RCC 7860 (cell line): ENCODE data around the gene SRSF9.

Source experiments
- DNase-seq: peaks from one replicate; pipeline ENCODE4 v3.0.0-alpha.2; 2015; ENCODE audit warnings: low spot score
- FAIRE-seq: peaks from 2 replicates; lab custom pipeline; 2012; peaks lifted over from hg19 to GRCh38; lab: Jason Lieb, UNC

SRSF9 gene

GRCh38 chr12:120483621-120484020 lies 14.1 kb upstream of the SRSF9 start:
- DNase-seq, result no peak
- no peak for FAIRE-seq

DNA sequence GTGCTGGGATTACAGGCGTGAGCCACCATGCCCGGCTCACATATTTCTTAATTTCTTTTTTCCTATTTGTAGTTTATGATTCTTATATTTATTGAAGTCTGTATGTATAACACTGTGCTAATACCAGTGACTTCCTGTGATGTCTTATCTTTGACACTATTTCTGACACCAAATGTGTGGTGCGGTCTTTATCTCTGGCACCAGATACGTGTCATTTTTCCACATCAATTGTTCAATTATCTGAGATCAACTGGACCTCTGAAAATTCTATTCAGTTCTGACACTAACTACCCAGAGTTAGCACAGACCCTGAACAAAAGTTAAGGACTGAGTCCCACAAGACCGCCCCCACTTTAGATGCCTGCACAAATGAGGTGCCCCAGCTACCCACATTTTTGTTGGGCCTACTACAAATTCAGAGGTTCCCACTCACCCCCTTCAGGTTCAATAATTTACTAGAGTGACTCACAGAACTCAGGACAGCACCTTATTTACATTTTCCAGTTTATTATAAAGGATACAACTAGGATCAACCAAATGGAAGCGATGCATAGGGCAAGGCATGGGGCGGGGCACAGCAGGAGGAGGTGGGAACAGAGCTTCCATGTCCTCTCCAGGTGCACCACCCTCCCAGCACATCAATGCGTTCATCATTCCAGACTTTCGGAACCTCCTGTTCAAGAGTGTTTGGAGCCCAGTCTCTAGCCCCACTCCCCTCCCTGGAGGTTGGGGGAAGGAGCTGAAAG lies 11.6 kb upstream of the SRSF9 start:
- FAIRE-seq (no peak), DNase-seq (no peak)

GRCh38 chr12:120480211-120480610 lies 10.7 kb upstream of the SRSF9 start:
- no peak for DNase-seq

DNA sequence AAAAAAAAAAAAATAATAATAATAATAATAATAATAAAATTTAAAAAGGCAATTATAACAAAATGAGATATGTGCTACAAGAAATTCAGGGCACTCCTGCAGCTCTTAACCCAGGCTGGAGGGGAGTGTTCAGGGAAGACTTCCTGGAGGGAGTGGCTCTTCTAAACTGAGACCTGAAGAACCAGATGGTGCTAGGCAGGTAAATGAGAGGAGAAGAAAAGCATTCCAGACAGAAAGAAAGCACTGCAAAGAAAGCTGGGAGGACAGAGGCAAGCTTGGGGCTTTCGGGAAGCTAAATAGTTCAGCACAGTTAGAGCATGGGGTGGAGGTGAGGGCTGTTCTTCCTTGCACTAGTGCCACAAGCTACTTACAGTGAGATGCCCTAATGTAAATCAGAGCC lies 9.9 kb upstream of the SRSF9 start:
- DNase-seq, result no peak
- no peak for FAIRE-seq

More at GRCh38 chr12:120480211-120480610, 10.7 kb upstream of the SRSF9 start:
- no peak for FAIRE-seq

DNA sequence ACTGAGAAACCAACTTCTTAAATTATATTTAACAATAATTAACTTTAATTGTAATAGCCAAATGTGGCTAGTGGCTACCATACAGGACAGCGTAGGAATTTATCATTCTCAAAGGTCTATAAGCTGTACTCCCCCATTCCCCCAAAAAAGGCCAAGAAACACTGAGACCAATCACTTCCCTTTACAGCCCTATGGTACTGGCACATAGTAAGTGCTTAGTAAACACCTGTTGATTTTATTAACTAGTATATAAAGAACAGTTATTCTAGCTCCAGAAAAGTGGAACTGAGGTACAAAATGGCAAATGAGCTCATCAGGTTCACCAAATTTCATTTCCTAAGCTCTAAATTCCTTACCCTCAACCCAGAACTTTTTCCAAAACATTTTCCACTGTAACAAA lies 6.1 kb upstream of the SRSF9 start:
- FAIRE-seq, result no peak
- no peak for DNase-seq

GRCh38 chr12:120474616-120474960 lies 5.0 kb upstream of the SRSF9 start:
- peak; percentile 90 for FAIRE-seq

DNA sequence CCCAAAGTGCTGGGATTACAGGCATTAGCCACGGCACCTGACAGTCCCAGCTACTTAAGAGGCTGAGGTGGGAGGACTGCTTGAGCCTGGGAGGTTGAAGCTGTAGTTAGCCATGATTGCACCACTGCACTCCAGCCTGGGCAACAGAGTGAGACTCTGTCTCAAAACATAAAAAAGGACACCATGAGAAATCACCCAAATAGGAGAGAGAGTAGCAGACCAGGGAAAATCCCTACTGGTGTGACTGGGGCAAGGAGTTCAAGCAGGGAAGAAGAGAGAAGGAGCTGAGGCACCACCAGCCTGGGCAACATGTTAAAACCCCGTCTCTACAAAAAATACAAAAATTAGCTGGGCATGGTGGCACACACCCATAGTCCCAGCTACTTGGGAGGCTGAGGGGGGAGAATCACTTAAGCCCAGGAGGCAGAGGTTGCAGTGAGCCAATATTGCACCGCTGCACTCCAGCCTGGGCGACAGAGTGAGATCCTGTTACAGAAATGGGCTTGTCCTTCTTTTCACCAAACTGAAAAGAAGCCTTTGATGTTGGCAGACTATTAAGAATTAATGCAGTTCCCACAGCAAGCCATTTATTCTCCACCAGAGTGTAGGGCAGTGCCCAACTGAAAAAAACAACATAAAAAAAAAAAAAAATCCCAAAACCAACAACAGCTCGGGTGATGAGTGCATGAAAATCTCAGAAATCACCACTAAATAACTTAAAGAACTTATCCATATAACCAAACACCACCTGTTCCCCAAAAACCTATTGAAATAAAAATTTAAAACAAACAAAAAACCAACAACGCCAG lies 4.5 kb upstream of the SRSF9 start:
- FAIRE-seq (no peak), DNase-seq (no peak)

More at GRCh38 chr12:120474616-120474960, 5.0 kb upstream of the SRSF9 start:
- peak; percentile 90 for DNase-seq

DNA sequence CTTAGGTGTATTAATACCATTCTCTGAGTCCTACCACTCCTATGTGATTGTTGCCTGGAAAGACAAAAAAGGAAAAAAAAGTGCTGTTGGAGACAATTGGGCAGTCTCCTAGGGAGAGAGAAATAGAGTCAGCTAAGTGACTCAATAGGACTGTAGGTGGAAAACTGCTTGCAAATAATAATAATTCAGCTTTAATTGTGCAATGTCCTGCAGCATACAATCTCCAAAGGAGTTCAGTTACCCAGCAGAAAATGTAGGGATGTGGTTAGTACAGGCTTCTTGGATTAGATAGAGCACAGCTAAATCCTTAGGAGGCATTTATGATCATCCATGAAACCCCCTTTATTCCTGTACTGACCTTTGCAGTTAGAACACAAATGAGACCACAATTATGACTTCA lies 3.0 kb upstream of the SRSF9 start:
- FAIRE-seq (no peak), DNase-seq (no peak)

DNA sequence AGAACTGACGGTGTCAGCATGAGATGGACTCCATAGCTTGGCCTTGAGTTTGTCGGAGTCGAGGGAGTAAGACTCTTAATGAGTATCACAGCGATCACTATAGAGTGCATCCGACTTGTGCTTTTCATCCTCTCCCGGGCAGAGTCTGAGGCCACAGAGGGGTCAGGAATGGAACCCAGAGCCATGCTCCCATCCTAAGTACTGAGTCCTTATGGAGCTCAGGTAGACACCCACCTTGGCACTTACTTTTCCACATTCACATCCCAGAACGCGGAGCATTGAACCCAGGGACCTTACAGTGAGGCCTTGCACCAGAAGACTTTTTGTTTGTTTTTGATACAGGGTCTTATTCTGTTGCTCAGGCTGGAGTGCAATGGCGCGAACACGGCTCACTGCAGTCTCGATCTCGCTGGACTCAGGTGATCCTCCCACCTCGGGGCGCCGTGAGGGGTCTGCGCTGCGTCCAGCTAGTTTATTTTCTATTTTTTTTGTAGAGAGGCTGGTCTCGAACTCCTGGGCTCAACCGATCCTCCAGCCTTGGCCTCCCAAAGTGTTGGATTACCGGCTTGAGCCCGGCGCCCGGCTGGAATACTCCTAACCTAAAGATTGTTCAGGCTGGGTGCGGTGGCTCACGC lies 719 bp upstream of the SRSF9 start:
- DNase-seq (peak; percentile 6), FAIRE-seq (no peak)

- no peak for DNase-seq
- no peak for FAIRE-seq
These were observed 613 bp downstream of the SRSF9 start for GRCh38 chr12:120468821-120469449.

DNA sequence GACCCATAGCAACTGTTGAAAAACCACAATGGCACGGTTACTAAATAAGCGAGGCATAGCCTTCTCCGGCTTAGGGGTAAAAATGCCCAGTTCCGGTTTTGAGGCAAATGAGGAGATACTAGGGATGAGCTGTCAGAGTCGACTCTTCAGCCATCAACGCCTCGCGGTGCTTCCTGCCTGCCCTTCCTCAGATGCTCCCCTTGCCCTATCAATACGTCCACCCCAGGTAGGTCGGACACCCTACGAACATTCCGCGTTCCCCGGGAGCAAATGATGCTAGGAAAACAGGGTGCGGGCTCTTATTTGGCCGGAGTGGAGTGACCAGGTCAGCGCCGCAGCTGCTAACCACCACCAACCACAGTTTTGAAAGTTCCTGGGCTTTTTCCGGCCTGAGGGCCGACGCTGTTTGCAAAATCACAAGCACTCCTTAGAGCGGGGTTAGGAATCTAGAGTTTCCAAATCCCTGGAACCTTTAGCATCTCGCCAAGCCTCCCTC lies 1.2 kb downstream of the SRSF9 start:
- peak; percentile 35 for DNase-seq
- FAIRE-seq, result no peak

DNA sequence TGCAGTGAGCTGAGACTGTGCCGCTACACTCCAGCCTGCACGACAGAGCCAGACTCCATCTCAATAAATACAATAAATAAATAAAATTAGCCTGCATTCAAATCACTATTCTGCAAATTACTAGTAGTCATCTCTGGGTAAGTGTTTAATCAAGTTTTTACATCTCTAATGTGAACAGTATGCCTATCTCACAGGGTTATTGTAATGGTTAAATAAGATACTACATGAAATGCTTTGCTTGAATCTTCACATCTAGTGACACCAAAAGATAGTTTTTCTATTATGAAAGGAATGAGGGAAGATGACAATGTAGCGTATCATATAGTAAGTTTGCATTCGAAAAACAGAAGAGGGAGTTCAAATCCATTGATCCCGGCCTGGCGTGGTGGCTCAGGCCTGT lies 2.1 kb downstream of the SRSF9 start:
- FAIRE-seq, result no peak
- no peak for DNase-seq

- FAIRE-seq (no peak), DNase-seq (no peak)
These were observed 2.8 kb downstream of the SRSF9 start for GRCh38 chr12:120466560-120467315.

DNA sequence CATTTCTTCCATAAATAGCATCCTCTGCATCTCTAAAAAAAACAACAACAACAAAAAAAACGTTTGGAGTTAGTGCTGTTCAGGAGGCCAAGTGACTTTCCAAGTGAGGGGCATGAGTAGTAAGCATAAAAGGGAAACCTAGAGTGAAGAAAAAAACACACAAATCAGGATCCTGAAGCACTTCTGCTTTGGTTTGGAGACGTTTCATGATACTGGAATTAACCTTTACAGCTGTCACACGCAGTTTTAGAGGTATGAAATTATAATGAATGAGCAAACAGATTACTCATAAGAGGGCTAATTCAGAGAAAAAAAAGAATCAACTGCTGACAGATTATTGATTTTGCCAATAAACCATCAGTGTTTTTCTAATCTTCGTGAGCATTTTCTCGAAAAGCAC lies 3.8 kb downstream of the SRSF9 start:
- FAIRE-seq (no peak), DNase-seq (no peak)

DNA sequence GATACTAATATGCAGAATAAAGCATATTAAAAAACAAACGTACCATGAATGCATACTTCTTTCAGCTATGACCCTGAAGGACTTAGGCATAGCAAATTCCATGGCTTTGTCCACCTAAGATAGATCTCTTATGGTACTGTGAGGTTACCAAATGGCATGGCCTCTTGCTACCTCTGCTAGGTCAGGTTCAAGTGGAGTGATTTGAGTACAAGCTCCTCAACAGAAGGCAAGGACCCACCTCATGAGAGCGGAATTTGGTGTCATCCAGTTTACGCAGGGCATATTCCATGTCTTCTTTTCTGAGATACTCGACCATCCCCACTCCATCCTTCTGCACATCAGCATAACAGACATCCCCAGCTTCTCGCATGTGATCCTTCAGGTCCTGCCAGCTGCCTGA lies 5.8 kb downstream of the SRSF9 start:
- no peak for DNase-seq
- FAIRE-seq, result no peak

GRCh38 chr12:120462099-120462640 lies 7.4 kb downstream of the SRSF9 start:
- no peak for FAIRE-seq
- DNase-seq, result no peak

DNA sequence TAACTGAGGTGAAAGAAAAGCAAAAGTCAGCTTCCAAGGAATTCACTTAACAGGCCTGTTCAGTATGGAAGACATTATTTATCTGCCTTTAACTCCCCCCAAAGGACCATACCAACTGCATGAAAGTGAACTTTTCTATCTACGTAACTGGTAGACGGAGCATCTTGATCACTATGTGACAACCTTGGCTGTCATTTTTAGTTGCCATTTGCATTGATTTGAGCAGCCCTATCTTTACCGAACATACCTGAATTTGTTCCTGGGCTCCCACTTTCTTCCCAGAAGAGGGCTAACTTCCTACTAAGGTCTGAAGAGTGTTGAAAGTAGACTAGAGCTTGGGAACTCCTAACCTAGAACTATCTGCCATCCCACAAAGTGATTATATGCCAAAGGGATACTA lies 9.4 kb downstream of the SRSF9 start:
- FAIRE-seq, result no peak

DNA sequence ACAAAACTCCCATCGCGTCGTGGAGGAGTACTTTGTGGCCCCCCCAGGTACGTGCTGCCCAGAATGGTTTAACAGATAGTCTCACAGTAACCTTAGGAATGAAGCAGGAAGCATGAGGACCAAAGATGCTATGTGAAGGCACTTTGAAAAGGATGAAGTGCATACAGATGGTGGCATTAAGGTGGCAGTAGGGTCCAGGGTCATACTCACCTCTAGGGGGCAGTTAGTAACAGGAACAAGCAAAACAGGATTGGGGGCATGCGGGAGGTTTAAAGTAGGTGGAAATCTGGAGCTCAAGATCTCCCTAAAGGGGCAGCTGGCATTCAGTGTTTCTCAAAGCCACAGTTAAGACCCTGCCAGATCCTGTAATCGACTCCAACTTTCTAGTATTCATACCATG lies 12.4 kb downstream of the SRSF9 start:
- DNase-seq (no peak), FAIRE-seq (no peak)

More for the DNA sequence above, 9.4 kb downstream of the SRSF9 start:
- DNase-seq, result no peak

- FAIRE-seq (no peak), DNase-seq (no peak)
These were observed 14.2 kb downstream of the SRSF9 start for GRCh38 chr12:120455302-120455701.

DNA sequence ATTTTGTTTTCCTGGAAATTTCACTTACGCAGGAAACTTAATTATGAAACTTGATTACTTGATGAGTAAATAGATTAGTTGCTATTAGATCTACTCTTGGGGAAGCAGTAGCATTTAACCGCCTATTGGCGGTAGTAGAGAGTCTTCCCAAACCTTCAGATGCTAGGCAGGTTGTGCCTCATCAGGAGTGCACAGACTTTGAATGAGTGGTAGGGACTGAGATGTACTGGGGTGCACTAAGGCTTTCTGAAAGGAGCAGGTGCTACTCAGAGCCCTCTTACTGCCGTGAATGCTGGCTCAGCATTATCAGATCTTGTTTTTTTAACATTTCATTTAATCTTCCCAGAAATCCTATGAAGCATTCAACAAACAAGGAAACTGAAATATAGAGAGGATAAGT lies 15.6 kb downstream of the SRSF9 start:
- FAIRE-seq (no peak), DNase-seq (peak; percentile 22)
